ENCODE data around the gene TMEM201. TPM values are rescaled to one million over a fixed set of nuclear protein-coding genes. Genes with fewer than 3 reads are reported as not detected.

The TMEM201 gene
- total RNA-seq, 1 experiment from 2014 or later = 17.4 TPM

DNA sequence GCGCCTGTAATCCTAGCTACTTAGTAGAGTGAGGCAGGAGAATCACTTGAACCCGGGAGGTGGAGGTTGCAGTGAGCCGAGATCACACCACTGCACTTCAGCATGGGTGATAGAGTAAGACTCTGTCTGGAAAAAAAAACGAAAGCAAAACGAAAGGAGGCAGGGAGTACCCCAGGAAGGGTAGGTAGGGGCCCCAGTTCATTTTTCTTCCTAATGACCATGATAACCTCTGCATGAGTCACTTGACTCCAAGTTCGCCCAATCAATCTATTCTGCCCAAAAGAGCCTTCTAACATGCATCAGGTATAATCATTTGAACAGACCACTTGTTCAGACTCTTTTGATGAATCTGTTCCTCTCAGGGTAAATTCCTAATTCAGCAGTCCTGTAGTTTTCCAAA lies 13.2 kb upstream of the TMEM201 start:
- no TSS peak for BruUV-seq (replicated peaks)
- H3K36me3 ChIP-seq (ENCODE audit: low read depth) = no peaks in the 10 kb centered on the region

GRCh38 chr1:9576903-9577302 lies 11.8 kb upstream of the TMEM201 start:
- no peaks in the 10 kb centered on the region for H3K36me3 ChIP-seq (ENCODE audit: low read depth)
- no peaks in the 10 kb centered on the region for H3F3A ChIP-seq (ENCODE audit: insufficient read depth, low read depth)
- no peaks in the 10 kb centered on the region for H3K4me1 ChIP-seq (replicated peaks; ENCODE audit: insufficient read depth)
- TF ChIP-seq, protein P1, sequence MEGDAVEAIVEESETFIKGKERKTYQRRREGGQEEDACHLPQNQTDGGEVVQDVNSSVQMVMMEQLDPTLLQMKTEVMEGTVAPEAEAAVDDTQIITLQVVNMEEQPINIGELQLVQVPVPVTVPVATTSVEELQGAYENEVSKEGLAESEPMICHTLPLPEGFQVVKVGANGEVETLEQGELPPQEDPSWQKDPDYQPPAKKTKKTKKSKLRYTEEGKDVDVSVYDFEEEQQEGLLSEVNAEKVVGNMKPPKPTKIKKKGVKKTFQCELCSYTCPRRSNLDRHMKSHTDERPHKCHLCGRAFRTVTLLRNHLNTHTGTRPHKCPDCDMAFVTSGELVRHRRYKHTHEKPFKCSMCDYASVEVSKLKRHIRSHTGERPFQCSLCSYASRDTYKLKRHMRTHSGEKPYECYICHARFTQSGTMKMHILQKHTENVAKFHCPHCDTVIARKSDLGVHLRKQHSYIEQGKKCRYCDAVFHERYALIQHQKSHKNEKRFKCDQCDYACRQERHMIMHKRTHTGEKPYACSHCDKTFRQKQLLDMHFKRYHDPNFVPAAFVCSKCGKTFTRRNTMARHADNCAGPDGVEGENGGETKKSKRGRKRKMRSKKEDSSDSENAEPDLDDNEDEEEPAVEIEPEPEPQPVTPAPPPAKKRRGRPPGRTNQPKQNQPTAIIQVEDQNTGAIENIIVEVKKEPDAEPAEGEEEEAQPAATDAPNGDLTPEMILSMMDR (conservative IDR thresholded peaks at IDR 0.05) = no peak
- ChIA-PET CTCF (no interaction called here), POLR2A (ENCODE audit: unreplicated experiment) (no interaction called here)
- H3K9me2 ChIP-seq (ENCODE audit: insufficient read depth) = no peaks in the 10 kb centered on the region
- no TSS peak for BruUV-seq (replicated peaks)
- no peak overlapping the region for H3K4me3 ChIP-seq
- intact Hi-C loops (cut with micrococcal nuclease; ENCODE audit: unreplicated experiment) = no loop called here
- H3K4me2 ChIP-seq = no peak overlapping the region
- no peaks in the 10 kb centered on the region for H3K9me3 ChIP-seq (ENCODE audit: insufficient read depth, low read depth)
- H3K79me2 ChIP-seq (ENCODE audit: low read depth) = no peaks in the 10 kb centered on the region
- no peak for DNase-seq
- H3K27me3 ChIP-seq (ENCODE audit: insufficient read depth, low read depth) = no peaks in the 10 kb centered on the region
- H3K27ac ChIP-seq = no peak overlapping the region
- no peaks in the 10 kb centered on the region for H4K20me1 ChIP-seq (ENCODE audit: insufficient read depth)
- no peak overlapping the region for H2AFZ ChIP-seq

More for the DNA sequence above, 13.2 kb upstream of the TMEM201 start:
- ChIA-PET POLR2A (ENCODE audit: unreplicated experiment) (no interaction called here), CTCF (interaction anchor here (0.6 kb wide), 2 partner anchors 117 to 880 kb away, joined by 12 to 14 read pairs; no protein-coding TSS in a partner anchor)
- no peaks in the 10 kb centered on the region for H3K9me3 ChIP-seq (ENCODE audit: insufficient read depth, low read depth)
- H3K27ac ChIP-seq = no peak overlapping the region
- H3K4me2 ChIP-seq = no peak overlapping the region
- no peaks in the 10 kb centered on the region for H3K79me2 ChIP-seq (ENCODE audit: low read depth)
- TF ChIP-seq, protein P1 (conservative IDR thresholded peaks at IDR 0.05) = no peak
- TF ChIP-seq EZH2 (IDR thresholded peaks at IDR 0.05; ENCODE audit: low read depth) = no peak
- H4K20me1 ChIP-seq (ENCODE audit: insufficient read depth) = no peaks in the 10 kb centered on the region
- DNase-seq = no peak
- H3F3A ChIP-seq (ENCODE audit: insufficient read depth, low read depth) = no peaks in the 10 kb centered on the region
- no peaks in the 10 kb centered on the region for H3K27me3 ChIP-seq (ENCODE audit: insufficient read depth, low read depth)
- no peaks in the 10 kb centered on the region for H3K4me1 ChIP-seq (replicated peaks; ENCODE audit: insufficient read depth)
- no peak overlapping the region for H3K4me3 ChIP-seq
- H3K9me2 ChIP-seq (ENCODE audit: insufficient read depth) = no peaks in the 10 kb centered on the region
- no peak overlapping the region for H2AFZ ChIP-seq
- intact Hi-C loops (cut with micrococcal nuclease; ENCODE audit: unreplicated experiment) = no loop called here

DNA sequence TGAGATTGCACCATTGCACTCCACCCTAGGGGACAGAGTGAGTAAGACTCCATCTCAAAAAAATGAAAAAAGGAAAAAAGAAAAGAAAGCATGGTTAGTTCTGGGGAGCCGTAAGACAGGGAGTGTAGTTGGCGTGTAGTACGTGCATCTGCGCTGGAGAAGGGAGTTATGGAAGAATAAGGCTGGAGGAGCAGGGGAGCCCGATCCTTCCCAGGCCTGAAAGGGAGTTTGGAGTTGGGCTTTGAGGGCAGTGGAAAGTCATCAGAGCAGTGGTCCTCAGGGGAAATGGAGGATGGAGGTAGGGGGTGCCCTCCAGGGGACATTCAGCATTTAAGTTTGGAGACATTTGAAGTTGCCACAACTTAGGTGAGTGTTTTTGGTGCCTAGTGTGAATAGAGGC lies 11.3 kb upstream of the TMEM201 start:
- no peak overlapping the region for H3K4me2 ChIP-seq
- no peaks in the 10 kb centered on the region for H4K20me1 ChIP-seq (ENCODE audit: insufficient read depth)
- CTCF ChIA-PET = no interaction called here
- no peaks in the 10 kb centered on the region for H3K4me1 ChIP-seq (replicated peaks; ENCODE audit: insufficient read depth)
- BruUV-seq (replicated peaks) = no TSS peak
- no peaks in the 10 kb centered on the region for H3K27me3 ChIP-seq (ENCODE audit: insufficient read depth, low read depth)
- H3K9me2 ChIP-seq (ENCODE audit: insufficient read depth) = no peaks in the 10 kb centered on the region
- no peak overlapping the region for H2AFZ ChIP-seq
- no peak overlapping the region for H3K27ac ChIP-seq
- POLR2A ChIA-PET (ENCODE audit: unreplicated experiment) = no interaction called here
- no peaks in the 10 kb centered on the region for H3K36me3 ChIP-seq (ENCODE audit: low read depth)
- no peaks in the 10 kb centered on the region for H3K9me3 ChIP-seq (ENCODE audit: insufficient read depth, low read depth)
- DNase-seq = no peak
- H3K4me3 ChIP-seq = no peak overlapping the region
- H3K79me2 ChIP-seq (ENCODE audit: low read depth) = no peaks in the 10 kb centered on the region
- TF ChIP-seq EZH2 (IDR thresholded peaks at IDR 0.05; ENCODE audit: low read depth) = no peak
- TF ChIP-seq, protein P1 (conservative IDR thresholded peaks at IDR 0.05) = no peak
- H3F3A ChIP-seq (ENCODE audit: insufficient read depth, low read depth) = no peaks in the 10 kb centered on the region
- intact Hi-C loops (cut with micrococcal nuclease; ENCODE audit: unreplicated experiment) = no loop called here

Measured in PC-9 (cell line).